ENCODE measurements around the gene GDI2. TPM values are rescaled to one million over a fixed set of nuclear protein-coding genes. Genes with fewer than 3 reads are reported as not detected.
A peak's percentile ranks its signal among the peaks of the same experiment; 100 is the strongest.

Gene GDI2
- 173 TPM for total RNA-seq

DNA sequence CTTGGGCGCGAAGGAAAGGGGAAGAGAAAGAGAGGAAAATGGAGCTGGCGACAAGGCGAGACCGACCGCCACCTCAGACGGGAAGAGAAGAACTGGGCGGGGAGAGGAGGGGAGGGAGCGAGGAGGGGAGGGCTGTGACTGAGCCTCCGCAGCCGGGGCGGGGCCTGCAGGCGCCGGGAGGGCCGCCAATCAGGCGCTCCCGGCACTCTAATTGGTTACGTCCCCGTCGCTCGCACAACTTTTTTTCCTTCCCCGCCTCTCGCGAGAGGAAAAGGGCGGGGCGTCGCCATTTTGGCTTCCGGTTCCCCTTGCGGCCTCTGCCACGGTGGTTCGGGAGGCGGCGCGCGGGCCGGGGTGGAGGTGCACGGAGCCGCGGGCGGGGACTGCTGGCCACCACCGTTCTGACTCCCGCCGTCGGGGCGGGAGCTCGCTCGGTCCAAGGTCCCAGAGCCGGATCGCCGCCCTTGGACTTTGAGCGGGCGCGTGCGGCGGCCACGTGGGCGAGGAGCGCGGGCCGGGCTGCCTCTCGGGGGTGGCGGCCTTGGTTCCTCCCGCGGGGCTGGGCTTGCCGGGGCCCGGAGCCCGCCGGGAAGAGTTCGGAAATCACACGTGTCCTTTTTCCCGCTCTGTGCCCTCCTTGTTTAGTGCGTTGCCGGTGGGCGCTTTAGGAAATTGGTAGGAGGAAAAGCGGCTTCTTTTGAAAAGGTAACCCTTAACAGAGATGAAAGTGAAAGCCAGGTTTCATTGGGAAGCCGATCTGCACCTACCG, at the start of gene GDI2:
Gene GDI2 (minus strand): TSS at position 94 of the 769 bp plus-strand sequence. CDS start 176 bp downstream, outside the sequence.
- intact Hi-C loops (cut with DNase I) = loop anchor here (1.0 to 10.0 kb wide), 6 partner anchors 60 to 996 kb away; partner anchors contain the start of genes ANKRD16, RBM17 and TASOR2
- Histone ChIP-seq H3K4me3 (peak within 1 kb of the TSS; percentile 87 to 90), H3K27me3 (no peaks in the 10 kb centered on the region), H3K9me3 (no peaks in the 10 kb centered on the region), H3K27ac (peak within 1 kb of the TSS; percentile 95 to 98), H3K4me1 (peaks cover 0 to 31% of the 10 kb centered on the region in 2 donors), H3K36me3 (no peaks in the 10 kb centered on the region)
- TF ChIP-seq, protein P1, sequence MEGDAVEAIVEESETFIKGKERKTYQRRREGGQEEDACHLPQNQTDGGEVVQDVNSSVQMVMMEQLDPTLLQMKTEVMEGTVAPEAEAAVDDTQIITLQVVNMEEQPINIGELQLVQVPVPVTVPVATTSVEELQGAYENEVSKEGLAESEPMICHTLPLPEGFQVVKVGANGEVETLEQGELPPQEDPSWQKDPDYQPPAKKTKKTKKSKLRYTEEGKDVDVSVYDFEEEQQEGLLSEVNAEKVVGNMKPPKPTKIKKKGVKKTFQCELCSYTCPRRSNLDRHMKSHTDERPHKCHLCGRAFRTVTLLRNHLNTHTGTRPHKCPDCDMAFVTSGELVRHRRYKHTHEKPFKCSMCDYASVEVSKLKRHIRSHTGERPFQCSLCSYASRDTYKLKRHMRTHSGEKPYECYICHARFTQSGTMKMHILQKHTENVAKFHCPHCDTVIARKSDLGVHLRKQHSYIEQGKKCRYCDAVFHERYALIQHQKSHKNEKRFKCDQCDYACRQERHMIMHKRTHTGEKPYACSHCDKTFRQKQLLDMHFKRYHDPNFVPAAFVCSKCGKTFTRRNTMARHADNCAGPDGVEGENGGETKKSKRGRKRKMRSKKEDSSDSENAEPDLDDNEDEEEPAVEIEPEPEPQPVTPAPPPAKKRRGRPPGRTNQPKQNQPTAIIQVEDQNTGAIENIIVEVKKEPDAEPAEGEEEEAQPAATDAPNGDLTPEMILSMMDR (IDR thresholded peaks at IDR 0.05) = peak in 1 of 3 experiments; percentile 9
- peak; percentile 80 to 98 for DNase-seq (ENCODE audit: low spot score in 2 of 2)

DNA sequence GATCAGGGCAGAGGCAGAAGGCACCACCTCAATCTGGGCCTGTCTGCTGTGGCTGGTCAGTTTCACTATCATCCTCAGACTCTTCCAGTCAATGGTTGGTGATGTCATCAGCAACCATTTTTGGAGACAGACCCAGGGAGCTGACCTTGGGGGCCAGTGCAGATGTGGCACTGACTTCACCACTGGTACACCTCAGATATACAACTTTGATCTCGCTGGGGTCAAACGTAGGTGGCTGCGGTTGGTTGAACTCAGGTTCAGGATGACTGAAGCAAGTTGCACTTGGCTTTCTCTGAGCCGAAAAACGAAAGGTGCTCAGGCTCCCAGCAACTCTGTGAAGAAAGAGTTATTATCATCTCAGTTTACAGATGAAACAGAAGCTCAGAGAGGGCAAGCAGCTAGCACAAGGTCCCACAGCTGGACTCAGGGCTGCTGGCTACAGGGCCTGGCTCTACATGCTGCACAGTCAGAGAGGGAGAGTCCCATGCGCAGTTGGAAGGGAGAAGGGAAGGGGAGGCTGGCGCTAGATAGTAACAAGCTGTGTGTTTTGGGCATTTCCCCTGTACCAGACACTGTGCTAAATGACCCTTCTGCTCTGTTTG, 49.2 kb upstream of the GDI2 start:
- intact Hi-C loops (cut with DNase I) = no loop called here
- Histone ChIP-seq H3K4me1 (no peaks in the 10 kb centered on the region), H3K36me3 (no peaks in the 10 kb centered on the region), H3K4me3 (no peak overlapping the region), H3K27me3 (no peaks in the 10 kb centered on the region), H3K9me3 (no peaks in the 10 kb centered on the region), H3K27ac (no peak overlapping the region)
- no peak for DNase-seq (ENCODE audit: low spot score in 2 of 2)
- TF ChIP-seq, protein P1 (IDR thresholded peaks at IDR 0.05) = no peak

DNA sequence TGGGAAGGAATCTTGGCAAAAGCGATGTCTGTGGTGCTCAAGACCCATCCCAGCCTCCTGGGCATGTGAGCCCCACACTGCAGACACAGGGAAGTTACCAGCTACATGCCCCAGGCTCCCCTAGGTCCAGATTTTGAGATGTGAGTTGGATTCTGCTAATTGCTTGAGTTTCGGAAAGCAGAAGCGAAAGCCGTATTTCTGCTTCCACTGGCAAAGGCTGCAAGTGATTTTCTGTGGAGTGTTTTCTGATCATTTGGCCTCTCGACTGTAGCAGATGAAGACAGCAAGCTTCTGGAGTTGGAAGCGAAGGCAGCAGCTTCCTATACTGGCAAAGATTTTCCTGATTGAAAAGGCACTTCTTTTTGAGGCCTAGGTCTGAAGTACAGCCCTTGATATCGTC, 46.8 kb upstream of the GDI2 start:
- no peak overlapping the region for H3K27ac ChIP-seq
- TF ChIP-seq, protein P1 (IDR thresholded peaks at IDR 0.05) = no peak
- H3K27me3 ChIP-seq = no peaks in the 10 kb centered on the region
- no peaks in the 10 kb centered on the region for H3K36me3 ChIP-seq
- no peak overlapping the region for H3K4me3 ChIP-seq
- H3K4me1 ChIP-seq = no peaks in the 10 kb centered on the region
- intact Hi-C loops (cut with DNase I) = no loop called here
- no peaks in the 10 kb centered on the region for H3K9me3 ChIP-seq
- DNase-seq (ENCODE audit: low spot score in 2 of 2) = no peak

DNA sequence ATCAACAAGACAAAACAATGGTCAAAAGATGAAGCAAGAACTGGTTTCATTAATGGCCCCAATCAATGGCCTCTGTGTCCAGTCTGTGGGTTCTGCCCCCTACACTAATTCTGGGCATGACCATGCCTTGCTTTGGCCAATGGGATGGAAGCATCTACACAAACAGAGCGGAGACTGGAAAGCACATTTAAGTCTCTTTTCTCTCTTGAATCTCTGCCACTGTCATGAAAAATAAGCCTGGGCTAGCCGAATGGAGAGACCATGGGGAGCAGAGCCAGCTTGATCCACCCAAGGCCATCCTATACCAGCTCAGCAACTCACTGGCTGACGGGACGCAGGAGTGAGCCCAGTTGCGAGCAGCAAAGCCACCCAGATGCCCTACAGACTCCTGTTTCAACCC, 45.6 kb upstream of the GDI2 start:
- TF ChIP-seq, protein P1 (IDR thresholded peaks at IDR 0.05) = no peak
- Histone ChIP-seq H3K4me3 (no peak overlapping the region), H3K9me3 (no peaks in the 10 kb centered on the region), H3K27me3 (no peaks in the 10 kb centered on the region), H3K4me1 (no peaks in the 10 kb centered on the region), H3K27ac (no peak overlapping the region), H3K36me3 (no peaks in the 10 kb centered on the region)
- intact Hi-C loops (cut with DNase I) = no loop called here
- no peak for DNase-seq (ENCODE audit: low spot score in 2 of 2)

DNA sequence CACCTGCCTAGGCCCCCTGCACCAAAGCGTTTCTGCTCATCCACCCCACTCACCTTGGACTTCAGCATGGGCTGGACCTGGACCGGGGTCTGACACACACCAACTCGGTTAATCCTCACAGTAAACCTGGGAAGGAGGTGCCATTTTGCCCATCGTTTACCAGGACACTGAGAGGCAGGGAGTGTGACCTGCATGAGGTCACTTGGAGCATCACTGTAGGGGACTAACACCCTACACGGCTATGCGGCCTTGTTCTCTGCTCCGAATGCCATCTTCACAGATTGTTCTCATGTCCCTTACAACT, 43.4 kb upstream of the GDI2 start:
- no peaks in the 10 kb centered on the region for H3K9me3 ChIP-seq
- H3K27me3 ChIP-seq = no peaks in the 10 kb centered on the region
- H3K4me1 ChIP-seq = no peaks in the 10 kb centered on the region
- no peak for DNase-seq (ENCODE audit: low spot score in 2 of 2)
- H3K36me3 ChIP-seq = no peaks in the 10 kb centered on the region
- no peak overlapping the region for H3K4me3 ChIP-seq
- TF ChIP-seq, protein P1 (IDR thresholded peaks at IDR 0.05) = no peak
- intact Hi-C loops (cut with DNase I) = no loop called here
- no peak overlapping the region for H3K27ac ChIP-seq

Data from ascending aorta (tissue), 2 donors.